ENCODE data around the gene CARS1.

The CARS1 gene

DNA sequence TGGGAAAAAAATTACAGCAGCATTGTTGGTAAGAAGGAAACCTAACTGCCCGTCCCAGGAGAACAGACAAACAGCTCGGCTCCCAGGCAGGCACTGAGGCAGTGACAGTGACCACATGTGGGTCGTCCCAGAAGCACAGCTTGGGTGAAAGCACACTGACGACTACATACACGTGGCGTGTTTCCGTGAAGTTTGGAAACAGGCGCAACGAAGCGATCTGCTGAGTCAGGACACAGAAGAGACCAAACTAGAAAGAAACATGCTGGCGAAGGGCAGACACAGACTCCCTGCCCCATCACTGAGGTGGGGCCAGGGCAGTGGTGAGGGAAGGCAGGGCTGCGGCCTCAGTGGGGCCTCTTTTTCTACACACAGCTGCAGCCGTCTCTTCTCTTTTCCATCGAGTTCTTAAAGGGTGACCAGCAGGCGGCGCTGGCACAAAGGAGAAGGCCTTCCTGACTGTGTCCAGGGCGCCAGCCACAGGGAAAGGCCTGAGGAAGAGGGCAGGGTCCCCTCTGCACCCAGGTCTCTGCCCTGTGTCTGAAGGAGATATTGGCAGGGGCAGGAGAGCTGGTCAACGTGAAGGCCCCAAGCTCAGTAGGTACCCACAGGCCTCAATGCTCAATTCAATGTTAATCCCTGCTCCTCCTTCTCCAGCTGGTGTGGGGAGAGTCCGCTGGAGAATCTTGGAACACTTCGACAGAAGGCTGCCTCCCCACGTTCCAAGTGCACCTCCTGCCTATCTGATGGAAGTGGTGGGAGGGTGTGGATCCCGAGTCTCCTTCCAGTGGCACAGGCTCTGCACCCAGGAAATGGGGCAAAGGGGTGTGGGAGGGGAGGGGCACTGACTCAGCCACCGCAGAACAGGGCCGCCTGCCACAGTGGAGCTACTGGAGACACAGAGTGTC lies 19.9 kb downstream of the CARS1 start:
- peak; percentile 80 for DNase-seq

DNA sequence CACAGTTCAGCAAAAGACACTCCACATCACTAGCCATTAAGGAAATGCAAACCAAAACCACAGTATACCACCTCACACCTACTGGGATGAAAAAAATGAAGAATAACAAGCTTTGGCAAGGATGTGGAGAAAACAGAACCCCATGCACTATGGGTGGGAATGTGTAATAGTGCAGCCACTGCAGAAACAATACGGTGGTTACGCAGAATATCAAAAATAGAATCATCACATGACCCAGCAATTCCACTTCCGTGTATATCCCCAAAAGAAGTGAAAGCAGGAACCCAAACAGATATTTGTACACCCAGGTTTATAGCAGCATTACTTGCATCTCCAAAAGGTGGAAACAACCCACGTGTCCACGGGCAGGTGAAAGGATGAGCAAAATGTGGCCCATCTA lies 20.8 kb downstream of the CARS1 start:
- no peak for DNase-seq

DNA sequence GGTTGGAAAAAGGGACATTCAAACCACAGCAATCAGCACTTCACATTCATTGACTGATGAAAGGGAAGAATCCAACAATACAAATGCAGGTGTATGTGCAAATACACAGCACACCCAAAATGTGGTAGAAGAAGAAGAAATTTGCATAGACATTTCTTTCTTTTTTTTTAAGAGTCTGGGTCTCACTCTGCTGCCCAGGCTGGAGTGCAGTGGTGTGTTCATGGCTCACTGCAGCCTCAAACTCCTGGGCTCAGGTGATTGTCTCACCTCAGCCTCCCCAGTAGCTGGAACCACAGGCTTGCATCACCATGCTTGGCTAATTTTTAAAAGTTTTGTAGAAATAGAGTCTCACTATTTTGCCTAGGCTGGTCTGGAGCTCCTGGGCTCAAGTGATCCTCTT lies 21.9 kb downstream of the CARS1 start:
- DNase-seq: no peak

DNA sequence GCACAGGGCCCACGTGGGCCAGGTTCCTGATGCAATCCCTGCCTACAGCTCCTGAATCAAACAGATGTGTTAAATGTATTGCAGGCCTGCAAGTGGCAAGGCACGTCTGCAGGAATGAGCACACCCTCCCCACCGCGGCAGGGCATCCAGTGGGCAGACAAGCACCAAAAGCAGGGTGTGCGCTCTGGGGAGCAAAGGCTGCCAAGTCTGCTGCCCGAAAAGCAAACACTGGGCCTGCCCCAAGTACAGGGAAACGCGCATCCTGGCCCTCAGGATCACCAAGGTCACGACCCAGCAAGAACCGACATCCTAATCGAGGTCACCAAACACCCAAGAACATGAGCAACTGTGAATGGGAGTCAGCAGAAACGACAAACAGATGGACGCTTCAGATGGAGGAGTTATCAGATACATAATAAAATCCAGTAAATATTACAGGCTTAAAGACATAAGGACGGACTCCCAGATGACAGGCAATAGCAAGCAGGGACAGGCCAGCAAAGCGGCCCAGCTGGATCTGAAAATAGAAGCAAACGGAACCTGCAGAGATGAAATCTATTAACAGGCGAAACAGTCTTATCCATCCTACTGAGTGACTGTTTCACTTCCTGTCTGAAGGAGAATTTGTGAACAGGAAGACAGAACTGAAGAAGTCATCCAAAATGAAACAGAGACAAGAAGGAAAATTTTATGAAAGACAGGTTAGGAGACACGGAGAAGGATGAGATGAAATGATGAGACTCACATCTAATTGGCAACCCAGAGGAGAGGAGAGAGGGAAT lies 26.7 kb downstream of the CARS1 start:
- no peak for DNase-seq

DNA sequence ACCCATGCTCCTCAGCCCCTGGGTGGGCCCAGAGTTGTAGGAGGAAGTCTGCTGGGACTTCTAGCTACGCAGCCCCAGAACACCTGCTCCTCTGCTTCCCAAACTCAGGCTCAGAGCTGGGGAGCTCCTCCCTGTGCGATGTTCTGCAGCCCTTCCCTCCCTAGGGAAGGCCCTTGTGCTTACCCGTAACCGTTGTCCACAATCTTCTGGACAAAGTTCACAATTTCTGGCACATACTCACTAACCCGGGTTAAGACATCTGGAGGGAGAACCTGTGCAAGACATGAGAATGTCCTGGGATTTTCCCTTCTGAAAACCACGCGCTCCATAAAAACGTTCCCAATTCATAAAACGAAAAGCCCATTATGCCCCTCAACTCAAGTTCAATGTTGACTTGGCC lies 28.4 kb downstream of the CARS1 start:
- no peak for DNase-seq

DNA sequence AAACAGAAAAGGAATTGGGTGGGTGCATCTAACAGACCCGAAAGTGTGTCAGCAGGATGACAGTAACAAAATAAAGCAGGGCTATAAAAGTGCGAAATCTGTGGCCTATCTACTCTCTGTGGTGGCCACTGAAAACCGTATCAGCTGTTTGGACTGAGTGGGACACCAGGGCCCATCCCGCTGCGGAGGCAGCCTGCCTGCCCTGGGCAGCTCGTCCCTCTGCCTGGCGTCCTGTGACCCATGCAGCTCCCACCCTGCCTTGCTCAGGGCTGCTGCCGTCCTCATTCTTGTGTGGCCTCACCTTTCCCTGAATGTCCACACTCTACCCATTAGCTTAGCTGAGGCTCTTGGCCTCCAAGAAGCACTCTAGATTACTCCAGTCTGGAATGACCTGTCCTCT lies 30.4 kb downstream of the CARS1 start:
- no peak for DNase-seq

DNA sequence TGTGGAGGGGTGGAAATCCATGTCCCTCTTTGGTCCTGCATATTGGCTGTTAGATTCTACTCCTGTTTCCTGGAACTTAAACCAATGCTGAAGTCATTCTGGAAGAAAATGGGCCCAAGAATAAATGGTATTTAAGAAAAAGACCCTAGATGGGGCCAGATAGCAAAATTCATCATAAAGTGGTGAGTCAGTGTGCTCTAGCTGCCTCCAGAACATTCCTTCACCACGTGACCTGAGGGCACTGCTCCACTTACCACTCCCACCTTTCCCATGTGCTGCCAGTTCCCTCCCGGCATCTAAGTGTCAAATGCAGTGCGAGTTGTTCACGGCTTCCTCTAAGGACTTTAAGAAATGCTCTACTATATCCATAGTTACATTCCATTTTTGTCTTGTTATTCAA lies 34.2 kb downstream of the CARS1 start:
- no peak for DNase-seq

DNA sequence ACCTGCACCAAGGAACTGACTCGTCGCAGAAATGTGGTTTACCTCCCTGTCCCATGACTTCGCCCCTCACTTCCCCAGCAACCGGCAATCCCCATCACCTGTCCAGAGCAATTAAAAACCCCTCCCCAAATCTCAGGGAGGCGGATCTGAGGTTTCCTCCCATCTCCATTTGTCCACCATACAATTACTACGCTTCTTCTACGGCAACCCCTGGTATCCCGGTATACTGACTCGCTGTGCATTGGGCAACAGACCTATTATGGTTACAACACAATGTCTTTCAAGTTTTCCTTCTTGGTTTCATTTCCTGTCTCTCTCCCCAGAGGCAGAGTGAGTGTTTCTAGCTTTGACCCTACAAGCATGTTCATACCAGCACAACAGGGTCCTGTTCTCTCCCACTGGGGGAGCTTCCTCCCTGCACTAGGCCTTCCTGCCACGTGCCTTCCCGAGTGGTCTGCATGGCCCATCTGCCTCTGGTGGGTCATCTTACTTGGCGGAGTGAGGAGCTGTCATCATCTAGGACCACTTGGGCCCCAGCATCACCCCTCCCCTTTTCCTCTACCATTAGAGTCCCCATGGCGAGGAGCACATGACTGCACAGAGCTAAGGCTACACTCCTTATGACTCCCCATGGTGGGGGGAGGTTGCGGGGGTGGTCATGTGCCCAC lies 34.8 kb downstream of the CARS1 start:
- DNase-seq: no peak

DNA sequence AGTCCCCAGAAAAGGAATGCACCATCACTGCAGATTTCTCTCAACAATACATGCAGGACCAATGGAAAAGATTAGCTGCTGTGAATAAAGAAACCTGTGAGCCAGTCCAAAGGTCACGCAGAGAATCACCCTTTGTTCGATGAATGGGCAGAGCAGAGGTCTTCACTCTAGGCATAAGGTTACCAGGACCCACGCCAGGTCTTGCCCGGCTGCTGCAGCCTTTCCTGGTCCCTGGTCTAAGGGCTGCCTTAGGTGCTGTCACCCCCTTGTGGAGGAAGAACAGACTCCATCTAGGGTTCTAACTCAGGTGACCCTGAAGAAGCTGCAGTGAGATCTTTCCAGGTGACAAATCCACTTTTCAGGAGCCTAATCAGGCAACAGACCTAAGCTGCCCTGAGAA lies 36.1 kb downstream of the CARS1 start:
- no peak for DNase-seq

DNA sequence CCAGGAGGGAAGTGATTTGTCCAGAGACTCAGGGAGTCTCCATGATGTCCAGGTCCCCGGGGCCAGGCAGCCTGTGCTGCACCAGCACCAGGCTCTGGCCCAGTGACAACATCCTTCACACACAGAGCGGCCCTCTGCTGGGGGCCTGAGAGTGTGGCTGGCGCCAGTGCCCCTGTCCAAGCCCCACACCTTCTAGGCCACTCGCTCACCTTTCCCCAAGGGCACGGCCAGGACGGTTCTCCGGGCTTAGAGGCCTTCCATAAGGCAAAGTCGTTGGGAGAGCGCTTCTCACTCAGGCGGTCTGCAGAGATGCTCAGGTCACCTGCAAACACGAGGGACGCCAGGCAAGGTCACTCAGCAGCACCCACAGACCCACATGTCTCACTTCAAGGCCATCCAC lies 37.2 kb downstream of the CARS1 start:
- DNase-seq: no peak

DNA sequence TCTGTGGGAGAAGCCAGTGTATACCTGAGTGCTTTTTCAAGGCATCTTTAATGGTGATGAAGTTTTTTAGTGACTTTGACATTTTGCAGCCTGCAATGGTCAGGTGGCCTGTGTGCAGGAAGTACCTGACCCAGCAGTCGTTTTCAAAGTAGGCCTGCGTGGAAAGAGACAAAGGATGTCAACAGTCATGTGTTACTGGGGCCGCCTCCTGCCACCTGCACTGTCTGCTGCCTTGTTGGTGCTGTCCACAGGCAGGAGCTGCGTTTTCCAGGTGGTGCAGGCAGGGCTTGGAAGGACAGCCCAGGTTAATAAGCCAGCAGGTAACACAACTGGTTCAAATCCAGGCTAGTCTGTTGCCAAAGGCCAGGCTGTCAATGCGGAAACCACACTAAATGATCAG lies 38.6 kb downstream of the CARS1 start:
- DNase-seq: no peak

DNA sequence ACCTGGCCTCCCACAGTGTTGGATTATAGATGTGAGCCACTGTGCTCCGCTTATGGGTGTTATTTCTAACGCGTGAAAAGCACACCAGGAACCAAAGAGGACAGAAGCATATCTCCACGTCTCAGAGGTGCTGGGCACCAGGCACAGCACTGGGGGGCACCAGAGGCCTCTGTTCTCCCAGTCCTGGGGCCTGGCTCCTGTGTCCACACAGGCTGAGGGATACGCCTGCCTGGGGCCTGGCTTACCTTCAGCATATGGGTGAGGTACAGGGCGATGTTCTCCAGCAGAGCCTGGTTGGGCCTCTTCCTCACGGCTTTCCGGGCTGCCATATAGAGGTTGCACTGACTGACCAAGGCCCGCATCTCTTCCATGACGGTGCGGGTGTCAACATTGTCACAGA lies 40.4 kb downstream of the CARS1 start:
- DNase-seq: no peak

DNA sequence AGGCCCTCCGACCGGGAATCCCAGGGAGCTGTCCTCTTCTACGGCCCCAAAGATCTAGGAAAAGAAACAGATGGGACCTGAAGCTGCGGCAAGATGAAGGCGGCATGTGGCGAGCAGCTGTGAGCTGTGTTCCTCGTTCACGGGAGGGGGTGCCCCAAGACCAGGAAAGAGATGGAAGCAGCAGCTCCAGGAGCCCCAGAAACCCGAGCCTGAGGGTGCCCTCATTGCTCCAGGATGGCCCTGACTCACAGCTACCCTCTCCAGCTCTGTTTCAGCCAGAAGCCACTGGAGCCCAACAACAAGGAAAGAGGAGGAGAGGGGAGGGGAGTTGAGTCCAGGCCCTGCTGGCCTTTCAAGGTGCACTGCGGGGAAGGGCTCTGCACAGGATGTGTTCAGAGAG lies 41.4 kb downstream of the CARS1 start:
- DNase-seq: no peak

DNA sequence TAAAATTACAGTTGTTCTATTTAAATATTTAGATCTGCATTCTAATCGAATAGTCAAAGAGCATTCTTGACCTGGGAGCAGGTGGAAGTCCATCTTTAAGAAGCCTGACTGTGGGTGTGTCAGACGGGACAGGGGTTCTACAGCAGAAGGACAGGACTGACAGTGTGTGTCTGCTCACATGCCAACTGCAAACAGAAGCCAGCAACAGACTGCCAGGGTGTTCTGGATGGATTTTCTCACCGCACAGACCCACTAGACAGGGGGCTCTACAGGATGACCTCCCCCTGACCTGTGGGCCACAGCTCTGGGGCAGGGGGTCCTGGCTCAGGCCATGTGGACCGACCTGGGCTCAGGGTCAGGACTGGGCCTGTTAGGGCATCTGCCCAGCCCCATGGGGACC lies 42.3 kb downstream of the CARS1 start:
- no peak for DNase-seq

DNA sequence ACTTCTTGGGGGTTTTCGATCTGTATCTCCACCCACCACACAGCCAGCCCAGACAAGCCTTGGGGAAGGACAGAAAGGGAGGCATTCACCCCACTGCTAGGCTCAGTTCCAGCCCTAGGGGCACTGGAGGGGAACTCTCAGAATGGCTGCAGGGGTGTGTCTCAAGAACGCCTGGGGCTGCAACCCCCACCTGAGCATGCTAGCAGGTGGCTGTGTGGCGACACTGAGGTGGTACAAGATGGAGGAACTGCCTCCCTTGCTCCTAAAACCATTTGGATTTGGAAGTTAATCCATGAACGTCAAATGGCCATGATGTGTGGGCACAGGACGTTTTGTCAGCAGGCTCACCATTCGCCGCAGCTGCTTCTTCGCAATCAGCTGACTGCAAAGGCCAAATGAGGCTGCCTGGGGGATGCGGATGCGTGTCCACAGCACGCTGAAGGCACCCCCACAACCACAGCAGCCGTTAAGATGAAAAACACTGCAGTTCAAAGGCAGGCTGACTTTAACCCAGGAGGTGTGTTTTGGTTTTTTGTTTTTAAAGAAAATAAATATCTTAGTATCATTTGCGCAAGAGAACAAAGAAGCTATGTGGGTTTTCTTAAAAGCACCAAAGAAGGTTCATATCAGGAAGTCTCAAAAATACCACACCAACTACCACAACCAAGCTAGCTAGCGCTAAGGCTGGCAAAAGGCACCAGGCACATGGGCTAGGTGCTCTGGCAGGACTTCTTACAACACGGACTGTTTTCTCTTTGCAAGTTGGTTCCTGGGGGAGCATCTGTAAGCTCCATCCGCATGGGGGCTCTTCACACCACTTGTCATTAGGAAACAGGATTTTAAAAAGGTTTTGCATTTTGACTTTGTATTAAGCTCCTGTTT lies 42.9 kb downstream of the CARS1 start:
- no peak for DNase-seq

DNA sequence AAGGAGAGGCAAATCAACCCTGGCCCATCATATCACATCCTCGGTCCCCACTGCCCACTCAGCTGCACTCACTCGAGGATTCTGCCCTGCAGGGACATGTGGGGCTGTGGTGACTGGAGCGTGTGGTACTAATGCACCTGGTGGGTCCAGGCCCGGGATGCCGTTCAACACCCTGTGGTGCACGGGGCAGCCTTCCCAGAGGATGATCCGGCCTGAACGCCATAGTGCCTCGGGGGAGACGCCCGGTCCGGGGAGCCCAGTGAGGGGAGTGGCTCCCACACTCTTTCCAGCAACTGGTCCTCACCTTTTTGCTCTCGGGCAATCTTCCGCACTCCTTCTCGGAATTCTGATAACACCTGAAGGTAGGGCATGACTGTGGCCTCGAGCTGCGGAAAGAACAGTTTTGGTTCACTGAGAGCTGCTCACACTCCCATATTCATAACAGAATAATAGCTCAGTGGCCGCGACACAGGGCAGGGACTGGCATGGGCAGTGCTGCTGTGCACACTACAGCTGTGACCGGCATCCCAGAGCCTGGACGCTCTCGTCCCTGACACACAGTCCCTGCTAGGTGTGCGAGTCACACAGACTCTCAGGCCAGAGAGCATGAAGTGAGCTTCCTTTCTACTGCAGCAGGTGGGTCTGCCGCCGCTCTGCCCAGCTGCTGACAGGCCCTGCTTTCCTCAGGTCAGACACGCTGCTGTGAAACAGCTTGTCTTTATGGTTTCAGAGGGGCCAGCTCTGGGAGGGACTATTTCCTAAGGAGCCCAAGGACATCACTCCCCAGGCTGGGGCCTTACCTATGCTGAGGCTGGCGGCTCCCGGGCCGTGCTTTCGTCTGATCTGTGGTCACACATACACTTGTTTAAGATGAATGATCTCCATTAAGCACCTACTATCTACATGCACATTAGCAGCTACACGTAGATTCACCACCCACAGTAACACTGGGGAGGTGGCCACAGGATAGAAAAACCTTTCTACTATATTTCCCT lies 45.0 kb downstream of the CARS1 start:
- DNase-seq: no peak

DNA sequence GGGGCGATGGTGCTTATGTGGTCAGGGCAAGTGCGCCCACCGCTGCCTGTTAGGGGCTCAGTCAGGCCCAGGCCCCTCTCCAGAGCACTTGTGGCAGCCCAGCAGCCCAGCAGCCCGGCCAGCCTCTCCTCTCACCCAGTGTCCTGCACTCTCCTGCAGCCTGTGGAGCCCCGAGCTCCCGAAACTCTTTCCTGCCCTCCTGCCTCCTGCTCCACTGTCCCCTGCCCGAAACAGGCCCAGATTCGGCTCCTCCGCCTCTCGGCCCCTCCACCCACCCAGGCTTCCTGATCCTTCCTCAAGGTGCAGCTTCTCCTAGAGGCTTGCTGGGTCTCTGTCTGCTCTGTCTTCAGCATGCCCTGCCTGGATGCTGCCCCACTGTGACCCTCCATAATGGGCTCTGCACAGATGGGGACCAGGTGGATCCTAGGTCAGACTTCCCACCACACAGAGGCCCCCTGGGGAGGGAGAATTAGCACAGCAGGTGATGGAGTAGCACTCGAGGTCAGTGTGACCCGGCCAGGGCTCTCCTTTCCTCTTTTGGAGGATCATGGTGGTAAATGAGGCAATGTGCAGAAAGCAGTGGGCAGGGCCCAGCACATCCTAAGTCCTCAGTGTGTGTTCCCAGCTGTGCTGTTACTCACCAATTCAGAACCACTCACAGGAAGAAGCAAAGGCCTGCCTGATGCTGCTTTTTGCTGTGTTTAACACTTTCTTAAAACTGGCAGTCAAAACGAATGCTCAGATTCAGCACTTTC lies 46.5 kb downstream of the CARS1 start:
- no peak for DNase-seq

DNA sequence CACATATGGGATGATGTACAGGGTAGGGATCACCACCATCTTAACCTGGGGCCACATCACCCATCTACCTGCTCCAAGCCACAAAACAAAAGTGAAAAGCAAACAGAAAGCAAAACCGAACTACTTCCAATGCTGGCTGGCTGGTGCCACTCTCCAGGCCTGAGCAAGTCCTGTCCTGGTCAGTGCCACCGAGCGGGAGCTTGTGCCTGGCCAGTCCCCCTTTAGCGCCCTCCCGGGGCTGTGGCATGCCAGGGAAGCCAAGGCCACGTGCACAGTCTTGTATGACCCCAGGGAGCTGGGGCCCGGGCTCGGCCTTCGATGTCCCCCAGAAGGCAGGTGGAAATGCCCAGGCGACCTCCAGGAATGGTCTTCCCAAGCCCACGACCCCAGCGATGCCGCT lies 47.2 kb downstream of the CARS1 start:
- DNase-seq: no peak

DNA sequence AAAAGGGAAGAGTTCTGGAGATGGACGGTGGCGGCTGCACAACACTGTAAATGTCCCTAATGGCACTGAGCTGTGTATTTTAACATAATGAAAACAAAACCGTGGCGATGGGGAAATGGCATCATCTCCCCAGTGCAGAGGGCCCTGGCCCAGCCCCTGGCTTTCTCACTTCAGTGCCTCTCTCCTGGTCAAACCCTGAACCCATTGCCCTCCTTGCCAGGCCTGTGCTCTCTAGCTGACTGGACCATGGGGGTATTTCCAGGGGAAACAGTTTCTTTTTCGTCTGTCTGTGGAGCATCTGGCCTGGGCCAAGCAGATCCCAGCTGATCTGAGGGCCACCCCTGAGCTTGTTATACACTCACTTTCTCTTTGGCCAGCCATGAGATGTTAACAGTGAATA lies 47.7 kb downstream of the CARS1 start:
- DNase-seq: no peak

DNA sequence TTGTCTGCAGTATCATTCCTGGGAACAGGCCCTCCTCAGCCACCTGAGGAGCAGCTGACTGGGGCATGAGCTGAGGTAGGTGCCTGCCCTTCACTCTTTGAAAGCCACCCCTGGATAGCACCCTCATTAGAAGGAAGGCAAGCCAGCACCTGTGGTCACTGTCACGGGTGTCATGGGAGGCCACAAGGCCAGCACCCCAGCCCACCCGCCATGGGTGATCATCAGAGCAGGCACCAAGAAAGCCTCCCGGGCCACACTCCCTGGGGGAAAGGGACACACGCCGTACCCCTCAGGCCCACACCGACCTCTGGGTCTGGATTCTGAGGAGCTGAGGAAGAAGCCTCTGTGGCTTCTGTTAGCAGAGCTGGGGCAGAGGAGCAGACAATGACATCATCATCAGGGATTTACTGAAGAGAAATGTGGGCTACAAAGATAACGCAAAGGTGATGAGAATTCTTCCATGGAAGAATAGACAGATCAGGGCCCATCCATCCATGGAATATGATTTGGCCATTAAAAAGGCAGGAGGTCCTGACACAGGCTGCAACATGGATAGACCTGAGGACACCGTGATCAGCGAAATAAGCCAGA lies 48.4 kb downstream of the CARS1 start:
- no peak for DNase-seq
